Retina (tissue), 1 donor: Measurements from ENCODE around the gene ERC2.
"Not testable (repeated sequence)": the region's sequence is repeated elsewhere in the genome, so short reads cannot be mapped to it uniquely, and the experiment has no call there.

Experiments
- DNase-seq: peaks from one replicate; pipeline ENCODE4 v3.0.0-alpha.2; 2016

ERC2 gene

GRCh38 chr3:55863028-55863427 is 605.2 kb downstream of the ERC2 start:
- DNase-seq: no peak

DNA sequence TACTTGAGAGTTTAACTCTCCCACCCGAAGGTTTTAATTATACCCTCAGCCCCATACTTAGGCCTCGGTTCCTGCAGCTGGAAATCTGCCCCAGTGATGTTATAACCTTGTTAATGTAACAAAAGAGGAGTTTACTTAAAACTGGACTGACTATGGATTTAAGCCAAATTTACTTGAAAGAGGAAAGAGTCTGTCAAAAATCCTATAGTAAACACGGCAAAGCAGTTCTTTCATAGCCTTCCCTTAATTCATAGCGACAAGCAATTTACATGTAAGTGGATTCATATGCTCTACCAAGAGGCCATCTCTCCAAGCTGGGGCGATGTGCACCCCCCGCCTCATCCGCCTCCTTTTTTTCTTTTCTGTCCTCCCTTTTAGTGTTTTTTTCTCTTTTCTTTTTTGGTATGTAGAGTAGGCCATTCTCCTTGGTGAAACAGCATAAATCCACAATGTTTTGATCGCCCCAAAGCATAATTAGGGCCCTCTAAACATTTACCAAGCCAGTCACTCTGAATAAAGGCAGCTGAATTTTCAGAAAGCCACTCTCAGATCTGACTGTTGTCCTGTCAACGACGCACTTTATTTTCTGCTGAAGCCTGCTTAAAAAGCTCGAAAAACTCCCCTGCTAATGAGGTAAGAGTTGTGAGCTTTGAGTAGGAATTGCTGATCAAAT is 608.1 kb downstream of the ERC2 start:
- peak; percentile 50 for DNase-seq

DNA sequence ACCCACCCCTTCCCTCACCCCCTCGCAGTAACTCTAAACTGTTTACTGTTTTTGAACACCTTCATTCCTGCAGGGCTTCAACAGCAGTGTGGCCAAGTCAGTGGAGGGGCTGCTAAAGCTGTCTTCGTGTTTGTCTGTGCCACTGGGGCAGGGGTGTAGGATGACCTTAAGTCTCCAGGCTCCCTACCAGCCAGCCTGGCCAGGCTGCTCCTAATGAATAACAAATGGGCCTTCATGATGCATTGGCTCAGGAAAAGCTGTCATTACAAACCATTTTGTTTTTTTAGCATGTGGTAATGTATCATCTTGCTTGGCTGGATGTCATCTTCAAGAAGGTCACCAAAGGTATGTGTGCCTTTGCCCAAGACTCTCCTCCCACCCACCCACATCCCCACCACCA is 609.0 kb downstream of the ERC2 start:
- no peak for DNase-seq

DNA sequence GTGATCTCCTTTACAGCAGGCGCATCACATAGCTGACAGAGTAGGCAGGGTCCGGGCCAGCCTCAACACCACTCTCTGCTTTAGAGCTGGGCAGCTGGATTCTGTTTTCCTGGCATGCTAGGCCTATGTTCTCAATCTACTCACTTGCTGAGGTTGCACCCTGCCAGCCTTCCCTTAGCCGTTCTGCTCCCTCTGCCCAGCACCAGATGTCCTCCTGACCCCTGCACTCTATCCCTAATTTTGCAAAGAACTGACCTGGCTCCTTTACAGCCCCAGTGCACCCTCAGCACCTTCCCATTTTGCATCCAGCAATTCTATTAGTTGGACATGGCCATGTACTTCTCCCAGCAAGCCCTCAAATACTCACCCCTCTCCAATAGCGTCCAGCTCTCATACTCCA is 609.5 kb downstream of the ERC2 start:
- no peak for DNase-seq

DNA sequence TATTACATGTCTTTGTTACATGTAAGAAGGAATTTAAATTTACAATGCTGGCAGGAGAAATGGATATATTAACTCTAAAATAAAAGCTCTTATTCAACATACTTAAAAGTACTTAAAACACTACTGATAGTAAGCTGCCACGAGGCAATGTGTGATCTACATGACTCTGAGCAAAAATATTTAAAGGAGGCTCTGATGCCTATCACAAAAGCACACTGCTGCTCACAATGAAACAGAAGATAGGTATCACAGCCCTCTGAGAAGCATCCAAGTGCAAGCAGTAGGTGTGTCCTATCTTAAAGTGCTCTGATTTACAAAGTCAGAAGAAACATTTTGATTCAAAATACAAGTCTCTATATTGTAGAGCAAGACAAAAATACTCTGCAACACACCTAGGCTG is 610.0 kb downstream of the ERC2 start:
- no peak for DNase-seq

DNA sequence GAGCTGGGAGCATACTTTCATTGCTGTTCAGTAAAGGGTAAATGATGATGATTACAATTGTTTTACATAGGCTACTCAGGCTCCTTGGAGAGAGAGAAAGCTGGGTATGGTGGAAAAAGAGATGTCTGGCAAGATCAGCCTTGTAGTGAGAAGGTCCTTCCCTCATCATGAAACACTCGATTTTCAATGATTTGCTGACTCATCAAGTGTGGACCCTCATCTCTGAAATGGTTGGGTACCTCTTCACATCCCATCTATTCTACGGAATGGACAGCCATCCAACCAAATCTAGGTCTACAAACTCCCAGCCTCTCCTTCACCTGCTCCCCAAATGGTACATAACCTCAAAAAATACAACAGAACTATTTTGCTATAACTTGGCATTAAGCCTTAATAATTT is 610.6 kb downstream of the ERC2 start:
- DNase-seq: no peak

DNA sequence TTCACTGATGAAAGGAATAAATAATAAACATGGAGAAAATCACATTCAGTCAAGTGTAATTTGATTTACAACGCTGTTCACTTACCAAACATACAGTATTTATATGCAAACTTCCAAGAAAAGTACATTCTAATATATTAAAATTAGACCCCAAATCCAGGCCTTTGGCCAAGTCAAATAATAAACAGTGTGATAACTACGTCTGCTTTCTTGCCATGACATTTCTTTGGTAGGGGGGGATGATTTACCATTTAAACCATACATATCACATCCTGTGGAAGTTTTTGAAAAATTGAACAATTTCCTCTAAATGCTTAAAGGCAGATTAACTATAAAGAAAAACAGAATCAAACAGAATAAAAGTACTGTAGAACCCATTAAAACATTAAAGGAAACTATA is 613.0 kb downstream of the ERC2 start:
- no peak for DNase-seq

DNA sequence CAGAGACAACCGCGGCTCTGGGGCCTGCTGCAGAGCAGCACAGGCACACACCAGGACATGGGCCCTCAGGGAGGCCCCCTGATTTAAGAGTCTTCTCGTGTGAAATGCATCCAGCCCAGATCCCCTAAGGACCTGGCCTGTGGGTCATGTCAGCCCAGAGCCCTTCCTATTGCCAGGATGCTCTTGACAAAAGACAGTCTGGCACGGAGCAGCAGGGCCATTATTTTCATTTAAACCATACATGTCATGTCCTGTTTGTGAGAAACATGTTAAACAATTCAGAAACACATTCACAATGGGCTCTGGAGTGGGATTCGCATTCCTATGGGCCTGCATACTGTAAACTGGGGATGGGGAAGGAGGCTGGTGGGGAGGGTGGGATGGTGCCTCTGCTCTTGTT is 613.8 kb downstream of the ERC2 start:
- DNase-seq: peak; percentile 65

GRCh38 chr3:55852326-55852725 is 615.9 kb downstream of the ERC2 start:
- no peak for DNase-seq

GRCh38 chr3:55842204-55842603 is 626.1 kb downstream of the ERC2 start:
- DNase-seq: no peak

- DNase-seq: not testable (repeated sequence)
Measured at GRCh38 chr3:55831876-55832275, 636.4 kb downstream of the ERC2 start.

- no peak for DNase-seq
Measured at GRCh38 chr3:55828712-55829111, 639.6 kb downstream of the ERC2 start.

- DNase-seq: no peak
Measured at GRCh38 chr3:55827786-55828185, 640.5 kb downstream of the ERC2 start.

DNA sequence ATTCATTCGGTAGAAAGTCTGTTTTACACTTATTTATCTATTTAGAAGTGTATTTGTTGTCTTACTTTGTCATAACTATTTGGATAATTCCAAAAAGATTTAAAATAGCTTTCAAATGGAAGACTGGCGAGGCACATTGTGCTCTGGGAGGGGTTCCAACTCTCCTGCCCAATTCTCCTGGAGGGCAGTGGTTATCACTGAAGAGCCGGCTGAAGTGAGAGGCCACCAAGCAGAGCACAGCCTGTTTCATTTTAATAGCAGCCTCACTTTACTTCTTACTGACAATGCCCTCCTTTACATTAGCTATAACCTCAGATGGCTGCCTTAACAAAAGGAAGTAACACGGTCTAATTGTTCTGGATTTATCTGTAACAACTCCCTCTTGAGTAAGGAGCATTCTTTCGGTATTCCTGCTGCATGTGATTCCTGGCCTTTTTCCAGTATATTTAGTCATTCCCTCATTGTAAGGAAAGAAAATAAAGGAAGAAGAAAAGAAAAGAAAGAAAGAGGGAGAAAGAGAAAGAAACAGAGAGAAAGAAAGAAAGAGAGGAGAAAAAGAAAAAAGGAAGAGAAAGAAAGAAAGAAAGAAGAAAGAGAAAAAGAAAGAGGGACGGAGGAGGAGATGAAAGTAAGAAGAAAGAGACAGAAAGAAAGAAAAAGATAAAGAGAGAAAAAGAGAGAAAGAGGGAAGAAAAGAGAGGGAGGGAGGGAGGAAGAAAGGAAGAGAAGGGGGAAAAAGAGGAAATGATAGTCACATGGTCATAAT is 641.4 kb downstream of the ERC2 start:
- DNase-seq: no peak

DNA sequence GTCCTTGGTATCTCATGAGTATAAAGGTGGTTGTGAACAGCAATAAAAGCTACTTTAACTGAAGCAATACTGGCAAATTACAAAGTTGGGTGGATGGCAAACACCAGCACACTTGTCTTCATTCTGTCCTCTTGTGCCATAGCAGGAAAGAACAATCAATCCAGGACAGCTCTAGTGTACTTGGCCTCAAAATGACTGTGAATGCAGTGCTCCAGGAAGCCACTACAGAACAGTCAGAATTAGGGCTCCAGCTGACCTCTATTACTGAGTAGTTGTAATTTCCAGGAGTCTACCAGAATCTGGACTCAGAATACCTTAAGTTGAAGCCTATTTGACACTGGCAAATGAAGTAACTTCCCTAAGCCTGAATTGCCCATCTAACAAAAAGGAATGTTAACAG is 642.2 kb downstream of the ERC2 start:
- DNase-seq: no peak

GRCh38 chr3:55824406-55824805 is 643.9 kb downstream of the ERC2 start:
- DNase-seq: no peak

GRCh38 chr3:55823829-55824228 is 644.4 kb downstream of the ERC2 start:
- DNase-seq: no peak

DNA sequence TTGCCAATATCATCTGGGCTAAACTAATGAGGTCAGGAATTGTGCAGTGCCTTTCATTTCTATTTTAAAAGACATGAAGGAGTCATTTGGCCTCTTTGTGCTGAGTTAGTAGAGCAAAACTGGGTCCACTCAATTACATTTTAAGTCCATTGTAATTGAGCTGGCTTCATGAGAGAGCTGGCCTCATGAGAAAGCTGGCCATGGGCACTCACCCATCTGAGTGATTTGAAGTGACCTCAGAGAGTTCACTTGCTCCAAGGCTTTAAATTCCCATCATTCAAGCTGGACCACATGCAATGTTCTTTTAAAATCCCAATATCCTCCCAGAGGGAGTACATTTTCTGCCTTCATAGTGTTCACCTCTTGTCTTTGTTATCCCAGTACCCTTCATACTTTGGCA is 645.3 kb downstream of the ERC2 start:
- DNase-seq: no peak

- DNase-seq: no peak
Measured at GRCh38 chr3:55819005-55819404, 649.3 kb downstream of the ERC2 start.

DNA sequence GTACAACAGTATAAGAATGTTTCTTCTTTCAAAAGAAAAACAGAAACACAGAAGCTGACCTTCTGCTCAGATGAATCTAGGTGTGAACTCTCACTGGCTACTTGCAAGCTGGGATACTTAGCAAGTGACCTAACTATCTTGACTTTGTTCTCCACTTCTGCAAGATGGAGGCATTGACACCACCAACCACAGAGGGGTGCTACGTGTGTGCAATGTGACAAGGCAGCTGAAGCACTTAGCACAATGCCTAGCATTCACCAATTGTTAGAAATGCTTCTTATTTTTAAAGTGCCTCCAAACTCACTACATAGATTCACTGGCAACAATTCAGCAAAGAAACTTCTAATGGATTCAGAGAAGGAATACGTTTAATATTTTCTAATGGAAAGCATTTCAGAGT is 649.8 kb downstream of the ERC2 start:
- DNase-seq: no peak

GRCh38 chr3:55816794-55817576 is 651.3 kb downstream of the ERC2 start:
- no peak for DNase-seq

- no peak for DNase-seq
Measured at GRCh38 chr3:55815262-55815661, 653.0 kb downstream of the ERC2 start.

DNA sequence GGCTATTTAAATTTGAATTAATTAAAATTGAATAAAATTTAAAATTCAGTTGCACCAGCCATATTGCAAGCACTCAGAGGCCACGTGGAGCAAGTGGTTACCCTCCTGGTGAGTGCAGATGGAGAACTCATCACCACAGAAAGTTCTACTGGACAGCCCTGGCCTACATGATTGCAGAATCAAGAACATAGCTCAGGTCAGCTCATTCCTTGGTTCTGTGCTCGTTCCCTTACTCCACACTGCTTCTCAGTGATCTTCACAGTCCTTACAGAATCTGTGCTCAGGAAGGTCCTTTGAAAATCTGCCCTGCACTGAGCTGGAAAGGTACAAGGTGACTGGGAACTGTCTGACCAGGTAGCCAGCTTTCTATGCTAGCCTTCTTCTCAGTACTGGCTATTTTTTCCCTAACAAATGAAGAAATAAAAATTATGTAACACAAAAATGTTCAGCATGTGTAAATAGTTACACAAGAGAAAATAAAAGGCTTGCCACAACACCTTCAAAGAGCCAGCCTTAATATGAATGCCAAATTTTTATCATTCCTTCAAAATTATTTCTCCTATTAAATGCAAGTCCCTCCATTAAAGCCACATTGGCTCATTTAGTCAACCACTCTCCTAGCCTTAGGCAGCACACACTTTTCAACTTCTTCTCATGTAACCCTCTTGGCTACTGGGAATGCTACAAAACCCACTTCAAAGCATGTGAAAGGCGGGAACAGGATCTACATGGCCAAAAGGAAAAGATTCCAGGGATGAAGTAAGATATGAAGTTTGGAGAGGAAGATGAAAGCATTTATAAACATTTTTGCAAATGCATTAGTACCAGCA is 654.8 kb downstream of the ERC2 start:
- DNase-seq: no peak
